WTC11 (cell line): ENCODE measurements around the gene IDH3A.

Experiments
- CREB1 ChIP-seq: sonication (generic); formaldehyde crosslinking; IDR thresholded peaks from 2 replicates; pipeline ENCODE4 v1.8.0; 2023; ENCODE audit warnings: mild to moderate bottlenecking, missing genetic modification reagents
- FOXK1 ChIP-seq: sonication (generic); formaldehyde crosslinking; IDR thresholded peaks from 2 replicates; pipeline ENCODE4 v1.8.0; 2022; ENCODE audit warnings: mild to moderate bottlenecking, moderate library complexity, missing genetic modification reagents
- OVOL2 ChIP-seq: fragments of 250-450 bp; sonication (Bioruptor Pico); IDR thresholded peaks from 2 replicates; pipeline ENCODE4 v1.9.0; 2021; ENCODE audit warnings: mild to moderate bottlenecking, borderline replicate concordance
- RELA ChIP-seq: sonication (generic); formaldehyde crosslinking; IDR thresholded peaks from 2 replicates; pipeline ENCODE4 v1.8.1; 2022; ENCODE audit warnings: missing genetic modification reagents, mild to moderate bottlenecking, borderline replicate concordance
- SP1 ChIP-seq: sonication (generic); formaldehyde crosslinking; conservative IDR thresholded peaks from 2 replicates; pipeline ENCODE4 v1.8.1; 2022; ENCODE audit warnings: missing genetic modification reagents
- TEAD4 ChIP-seq: sonication (generic); formaldehyde crosslinking; IDR thresholded peaks from 2 replicates; pipeline ENCODE4 v1.8.0; 2022; ENCODE audit warnings: mild to moderate bottlenecking, missing genetic modification reagents
- ZNF263 ChIP-seq: sonication (generic); formaldehyde crosslinking; IDR thresholded peaks from 2 replicates; pipeline ENCODE4 v1.8.1; 2022; ENCODE audit warnings: low read depth, mild to moderate bottlenecking, moderate library complexity, missing genetic modification reagents
- TF ChIP-seq, protein P1 (sequence below): fragments of 200-600 bp; IDR thresholded peaks from 2 replicates; pipeline ENCODE4 v1.8.0; 2022; ENCODE audit warnings: antibody characterized with exemption
- TF ChIP-seq, protein P2 (sequence below): sonication (generic); formaldehyde crosslinking; IDR thresholded peaks from 2 replicates; pipeline ENCODE4 v1.8.0; 2022; ENCODE audit warnings: mild to moderate bottlenecking, missing genetic modification reagents
- TF ChIP-seq, protein P3 (sequence below): sonication (generic); formaldehyde crosslinking; IDR thresholded peaks from 2 replicates; pipeline ENCODE4 v1.8.1; 2022; ENCODE audit warnings: mild to moderate bottlenecking, moderate library complexity, missing genetic modification reagents

DNA sequence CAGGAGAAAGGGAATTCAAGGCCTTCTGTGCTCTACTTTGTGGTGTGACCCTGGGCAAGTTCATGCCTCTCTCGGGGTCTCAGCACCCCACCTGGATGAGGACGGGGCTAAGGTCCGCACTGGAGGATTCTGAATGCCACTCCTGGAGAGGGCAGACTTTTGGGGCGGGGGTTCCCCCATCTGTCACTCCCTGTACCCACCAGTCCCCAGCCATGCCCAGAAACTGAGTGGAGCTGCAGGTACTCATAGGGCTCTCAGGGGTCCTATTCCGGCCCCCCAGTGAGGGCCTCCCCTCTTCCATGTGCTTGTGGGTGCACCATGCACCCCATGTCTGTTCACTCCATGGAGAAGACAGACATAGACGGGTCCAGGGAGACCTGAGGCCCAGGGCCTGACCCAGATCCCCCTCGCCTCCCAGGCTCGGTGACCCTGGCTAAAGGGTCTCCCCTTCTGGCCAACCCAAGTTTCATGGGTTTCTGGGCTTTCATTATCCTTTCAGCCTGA lies 59.2 kb downstream of the IDH3A start:
- no peak for TF ChIP-seq FOXK1 (CRISPR knock-in tag)
- TF ChIP-seq SP1 (CRISPR knock-in tag), result no peak
- TF ChIP-seq, protein P1, sequence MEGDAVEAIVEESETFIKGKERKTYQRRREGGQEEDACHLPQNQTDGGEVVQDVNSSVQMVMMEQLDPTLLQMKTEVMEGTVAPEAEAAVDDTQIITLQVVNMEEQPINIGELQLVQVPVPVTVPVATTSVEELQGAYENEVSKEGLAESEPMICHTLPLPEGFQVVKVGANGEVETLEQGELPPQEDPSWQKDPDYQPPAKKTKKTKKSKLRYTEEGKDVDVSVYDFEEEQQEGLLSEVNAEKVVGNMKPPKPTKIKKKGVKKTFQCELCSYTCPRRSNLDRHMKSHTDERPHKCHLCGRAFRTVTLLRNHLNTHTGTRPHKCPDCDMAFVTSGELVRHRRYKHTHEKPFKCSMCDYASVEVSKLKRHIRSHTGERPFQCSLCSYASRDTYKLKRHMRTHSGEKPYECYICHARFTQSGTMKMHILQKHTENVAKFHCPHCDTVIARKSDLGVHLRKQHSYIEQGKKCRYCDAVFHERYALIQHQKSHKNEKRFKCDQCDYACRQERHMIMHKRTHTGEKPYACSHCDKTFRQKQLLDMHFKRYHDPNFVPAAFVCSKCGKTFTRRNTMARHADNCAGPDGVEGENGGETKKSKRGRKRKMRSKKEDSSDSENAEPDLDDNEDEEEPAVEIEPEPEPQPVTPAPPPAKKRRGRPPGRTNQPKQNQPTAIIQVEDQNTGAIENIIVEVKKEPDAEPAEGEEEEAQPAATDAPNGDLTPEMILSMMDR, result no peak
- no peak for TF ChIP-seq RELA (CRISPR knock-in tag)
- no peak for TF ChIP-seq CREB1 (CRISPR knock-in tag)
- TF ChIP-seq OVOL2, result no peak
- TF ChIP-seq, protein P2, sequence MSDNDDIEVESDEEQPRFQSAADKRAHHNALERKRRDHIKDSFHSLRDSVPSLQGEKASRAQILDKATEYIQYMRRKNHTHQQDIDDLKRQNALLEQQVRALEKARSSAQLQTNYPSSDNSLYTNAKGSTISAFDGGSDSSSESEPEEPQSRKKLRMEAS, result no peak
- TF ChIP-seq TEAD4 (CRISPR knock-in tag), result no peak
- no peak for TF ChIP-seq ZNF263
- TF ChIP-seq, protein P3, sequence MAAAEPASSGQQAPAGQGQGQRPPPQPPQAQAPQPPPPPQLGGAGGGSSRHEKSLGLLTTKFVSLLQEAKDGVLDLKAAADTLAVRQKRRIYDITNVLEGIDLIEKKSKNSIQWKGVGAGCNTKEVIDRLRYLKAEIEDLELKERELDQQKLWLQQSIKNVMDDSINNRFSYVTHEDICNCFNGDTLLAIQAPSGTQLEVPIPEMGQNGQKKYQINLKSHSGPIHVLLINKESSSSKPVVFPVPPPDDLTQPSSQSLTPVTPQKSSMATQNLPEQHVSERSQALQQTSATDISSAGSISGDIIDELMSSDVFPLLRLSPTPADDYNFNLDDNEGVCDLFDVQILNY (CRISPR knock-in tag), result no peak
